GM12878 (cell line): ENCODE measurements around the gene IGF2R. TPM values are rescaled to one million over a fixed set of nuclear protein-coding genes. Genes with fewer than 3 reads are reported as not detected.

Source experiments
- ASH2L ChIP-seq: fragments of 300-600, 200-600 bp; sonication (generic); IDR thresholded peaks from 2 replicates; pipeline ENCODE4 v1.6.1; 2017; ENCODE audit warnings: low read depth, mild to moderate bottlenecking, borderline replicate concordance
- CREB1 ChIP-seq: IDR thresholded peaks from 2 replicates; pipeline ENCODE4 v1.6.1; 2012; ENCODE audit warnings: low read depth, mild to moderate bottlenecking, inconsistent platforms
- ETV6 ChIP-seq, 2 experiments: fragments of 450-650 bp in 1 of 2; IDR thresholded peaks in 1 of 2; conservative IDR thresholded peaks in 1 of 2; 2 replicates each; pipeline ENCODE4 v1.6.1; 2014; ENCODE audit warnings: antibody characterized with exemption in 1 of 2, borderline replicate concordance in 1 of 2, low read depth in 1 of 2, mild to moderate bottlenecking in 1 of 2, moderate library complexity in 1 of 2
- HDAC2 ChIP-seq: fragments of 200-600 bp; sonication (generic); IDR thresholded peaks from 2 replicates; pipeline ENCODE4 v1.6.1; 2017
- HDAC6 ChIP-seq: fragments of 200-600 bp; sonication (generic); IDR thresholded peaks from one replicate; pipeline ENCODE4 v1.8.0; 2017; ENCODE audit warnings: antibody characterized with exemption; ENCODE audit not compliant: unreplicated experiment
- NRF1 ChIP-seq: conservative IDR thresholded peaks from 2 replicates; pipeline ENCODE4 v1.6.1; 2011; ENCODE audit warnings: mild to moderate bottlenecking, low read depth, low read length, improper control_type of control experiment
- PAX5 ChIP-seq: IDR thresholded peaks from 2 replicates; pipeline ENCODE4 v1.6.1; 2011; ENCODE audit warnings: low read depth, low read length, borderline replicate concordance
- POLR2A ChIP-seq: IDR thresholded peaks from 2 replicates; pipeline ENCODE4 v1.6.1; 2011; ENCODE audit warnings: low read depth, mild to moderate bottlenecking, low read length
- PRDM15 ChIP-seq: fragments of 450-650 bp; formaldehyde crosslinking; IDR thresholded peaks from 2 replicates; pipeline ENCODE4 v1.4.0; 2020; ENCODE audit warnings: mild to moderate bottlenecking, moderate library complexity
- SMC3 ChIP-seq: IDR thresholded peaks from 2 replicates; pipeline ENCODE4 v1.6.1; 2011; ENCODE audit warnings: low read length, improper control_type of control experiment, borderline replicate concordance
- TARDBP ChIP-seq: IDR thresholded peaks from 2 replicates; pipeline ENCODE4 v1.6.1; 2016; ENCODE audit warnings: borderline replicate concordance
- polyA plus RNA-seq, 11 experiments: library from polyadenylated mRNA; depleted of rRNA in 4 of 11; unstranded in 6 of 11; stranded (reverse) in 5 of 11; fragments of >200 nt; fragmentation: Nextera tagmentation in 4 of 11; fragmentation: Illumina TruSeq in 1 of 11; extraction: Ambion mirVana in 4 of 11; extraction: Trizol in 1 of 11; gene quantifications; 1 replicate in 1 of 11; 2 replicates in 10 of 11; pipeline versions ENCODE4 v1.2.1 to v1.2.3, GENCODE V29; 2011 to 2016; ENCODE audit warnings: inconsistent platforms in 2 of 11, missing spikeins in 2 of 11, low read depth in 1 of 11
- total RNA-seq, 4 experiments: library from RNA; depleted of rRNA in 3 of 4; stranded (reverse); fragments of >200 nt in 3 of 4; fragmentation: Illumina TruSeq in 1 of 4; extraction: Trizol in 1 of 4; gene quantifications; 2 replicates each; pipeline versions ENCODE4 v1.2.1 to v1.2.3, GENCODE V29; 2013 to 2021
- TF ChIP-seq, protein P1 (sequence below): fragments of 450-650 bp; IDR thresholded peaks from 2 replicates; pipeline ENCODE4 v1.6.1; 2017; ENCODE audit warnings: antibody characterized with exemption, mild to moderate bottlenecking, moderate library complexity
- TF ChIP-seq, protein P2 (sequence below): fragments of 150-350 bp; IDR thresholded peaks from 2 replicates; pipeline ENCODE4 v1.6.1; 2014; ENCODE audit warnings: mild to moderate bottlenecking, low read depth, low read length
- TF ChIP-seq, protein P3 (sequence below): IDR thresholded peaks from 2 replicates; pipeline ENCODE4 v1.6.1; 2012; ENCODE audit warnings: mild to moderate bottlenecking, low read depth, low read length

The IGF2R gene
- total and polyA plus RNA-seq, 10 of the 15 experiments (the other 5 are each of a cell fraction or from before 2014, with no cell fraction given): 1.00 to 40.1 (median 16.8) TPM

DNA sequence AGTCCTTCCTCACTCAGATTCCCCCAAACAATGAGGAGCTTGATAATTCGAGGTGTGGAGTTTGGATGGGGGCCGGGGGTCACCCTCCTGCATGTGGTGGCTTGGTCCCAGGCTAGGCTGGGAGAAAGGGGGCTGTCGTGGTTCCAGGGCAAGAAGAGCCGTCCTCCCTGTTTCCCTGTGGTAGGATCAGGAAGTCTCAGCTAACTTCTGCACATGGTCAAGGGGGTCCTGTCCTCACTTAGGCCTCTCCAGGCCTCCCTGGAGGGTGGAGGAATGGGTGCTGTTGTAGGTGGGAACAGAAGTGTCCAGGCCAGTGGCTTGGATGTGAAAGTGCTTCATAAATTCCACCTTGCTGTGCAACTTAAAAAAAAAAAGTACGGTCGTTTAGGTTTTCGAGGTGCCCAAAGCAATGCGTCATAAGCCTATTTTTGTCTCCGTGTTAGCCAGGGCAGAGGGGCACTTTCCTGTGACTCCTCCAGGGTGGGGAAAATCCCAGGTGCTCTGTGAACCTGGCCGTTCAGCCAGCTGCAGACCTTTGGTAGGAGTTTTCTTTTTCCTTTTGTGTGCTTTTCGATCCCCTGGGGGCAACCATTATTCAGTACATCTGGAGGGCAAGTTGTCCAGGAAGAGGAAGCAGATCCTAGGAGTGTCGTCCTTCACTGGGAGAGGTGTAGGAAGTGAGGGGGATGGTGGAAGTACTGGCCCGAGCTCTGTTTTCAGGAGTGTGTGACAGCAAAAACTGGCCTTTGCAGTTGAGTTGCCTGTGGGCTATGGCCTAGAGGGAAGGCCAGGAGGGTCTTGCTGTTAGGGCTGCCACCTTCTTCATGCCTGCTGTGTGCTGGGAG lies 9.6 kb downstream of the IGF2R start (continued):
- TF ChIP-seq, protein P1, sequence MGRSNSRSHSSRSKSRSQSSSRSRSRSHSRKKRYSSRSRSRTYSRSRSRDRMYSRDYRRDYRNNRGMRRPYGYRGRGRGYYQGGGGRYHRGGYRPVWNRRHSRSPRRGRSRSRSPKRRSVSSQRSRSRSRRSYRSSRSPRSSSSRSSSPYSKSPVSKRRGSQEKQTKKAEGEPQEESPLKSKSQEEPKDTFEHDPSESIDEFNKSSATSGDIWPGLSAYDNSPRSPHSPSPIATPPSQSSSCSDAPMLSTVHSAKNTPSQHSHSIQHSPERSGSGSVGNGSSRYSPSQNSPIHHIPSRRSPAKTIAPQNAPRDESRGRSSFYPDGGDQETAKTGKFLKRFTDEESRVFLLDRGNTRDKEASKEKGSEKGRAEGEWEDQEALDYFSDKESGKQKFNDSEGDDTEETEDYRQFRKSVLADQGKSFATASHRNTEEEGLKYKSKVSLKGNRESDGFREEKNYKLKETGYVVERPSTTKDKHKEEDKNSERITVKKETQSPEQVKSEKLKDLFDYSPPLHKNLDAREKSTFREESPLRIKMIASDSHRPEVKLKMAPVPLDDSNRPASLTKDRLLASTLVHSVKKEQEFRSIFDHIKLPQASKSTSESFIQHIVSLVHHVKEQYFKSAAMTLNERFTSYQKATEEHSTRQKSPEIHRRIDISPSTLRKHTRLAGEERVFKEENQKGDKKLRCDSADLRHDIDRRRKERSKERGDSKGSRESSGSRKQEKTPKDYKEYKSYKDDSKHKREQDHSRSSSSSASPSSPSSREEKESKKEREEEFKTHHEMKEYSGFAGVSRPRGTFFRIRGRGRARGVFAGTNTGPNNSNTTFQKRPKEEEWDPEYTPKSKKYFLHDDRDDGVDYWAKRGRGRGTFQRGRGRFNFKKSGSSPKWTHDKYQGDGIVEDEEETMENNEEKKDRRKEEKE: no peak
- no peak for TF ChIP-seq ASH2L
- no peak for TF ChIP-seq NRF1
- TF ChIP-seq TARDBP: no peak
- no peak for TF ChIP-seq HDAC2
- no peak for TF ChIP-seq HDAC6
- TF ChIP-seq, protein P2, sequence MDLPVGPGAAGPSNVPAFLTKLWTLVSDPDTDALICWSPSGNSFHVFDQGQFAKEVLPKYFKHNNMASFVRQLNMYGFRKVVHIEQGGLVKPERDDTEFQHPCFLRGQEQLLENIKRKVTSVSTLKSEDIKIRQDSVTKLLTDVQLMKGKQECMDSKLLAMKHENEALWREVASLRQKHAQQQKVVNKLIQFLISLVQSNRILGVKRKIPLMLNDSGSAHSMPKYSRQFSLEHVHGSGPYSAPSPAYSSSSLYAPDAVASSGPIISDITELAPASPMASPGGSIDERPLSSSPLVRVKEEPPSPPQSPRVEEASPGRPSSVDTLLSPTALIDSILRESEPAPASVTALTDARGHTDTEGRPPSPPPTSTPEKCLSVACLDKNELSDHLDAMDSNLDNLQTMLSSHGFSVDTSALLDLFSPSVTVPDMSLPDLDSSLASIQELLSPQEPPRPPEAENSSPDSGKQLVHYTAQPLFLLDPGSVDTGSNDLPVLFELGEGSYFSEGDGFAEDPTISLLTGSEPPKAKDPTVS: no peak
- TF ChIP-seq ETV6 (conservative IDR thresholded peaks at IDR 0.05 in 1 of 2, IDR thresholded peaks at IDR 0.05 in 1 of 2; ENCODE audit: borderline replicate concordance in 1 of 2, low read depth in 1 of 2): peak in 1 of 2 experiments; percentile 23; a peak in 1 of 4 replicates
- TF ChIP-seq POLR2A: no peak
- TF ChIP-seq CREB1: peak; percentile 70
- 0 out of 2 replicates have a peak, but pooled peaks have one; percentile 51 for TF ChIP-seq PAX5
- TF ChIP-seq, protein P3, sequence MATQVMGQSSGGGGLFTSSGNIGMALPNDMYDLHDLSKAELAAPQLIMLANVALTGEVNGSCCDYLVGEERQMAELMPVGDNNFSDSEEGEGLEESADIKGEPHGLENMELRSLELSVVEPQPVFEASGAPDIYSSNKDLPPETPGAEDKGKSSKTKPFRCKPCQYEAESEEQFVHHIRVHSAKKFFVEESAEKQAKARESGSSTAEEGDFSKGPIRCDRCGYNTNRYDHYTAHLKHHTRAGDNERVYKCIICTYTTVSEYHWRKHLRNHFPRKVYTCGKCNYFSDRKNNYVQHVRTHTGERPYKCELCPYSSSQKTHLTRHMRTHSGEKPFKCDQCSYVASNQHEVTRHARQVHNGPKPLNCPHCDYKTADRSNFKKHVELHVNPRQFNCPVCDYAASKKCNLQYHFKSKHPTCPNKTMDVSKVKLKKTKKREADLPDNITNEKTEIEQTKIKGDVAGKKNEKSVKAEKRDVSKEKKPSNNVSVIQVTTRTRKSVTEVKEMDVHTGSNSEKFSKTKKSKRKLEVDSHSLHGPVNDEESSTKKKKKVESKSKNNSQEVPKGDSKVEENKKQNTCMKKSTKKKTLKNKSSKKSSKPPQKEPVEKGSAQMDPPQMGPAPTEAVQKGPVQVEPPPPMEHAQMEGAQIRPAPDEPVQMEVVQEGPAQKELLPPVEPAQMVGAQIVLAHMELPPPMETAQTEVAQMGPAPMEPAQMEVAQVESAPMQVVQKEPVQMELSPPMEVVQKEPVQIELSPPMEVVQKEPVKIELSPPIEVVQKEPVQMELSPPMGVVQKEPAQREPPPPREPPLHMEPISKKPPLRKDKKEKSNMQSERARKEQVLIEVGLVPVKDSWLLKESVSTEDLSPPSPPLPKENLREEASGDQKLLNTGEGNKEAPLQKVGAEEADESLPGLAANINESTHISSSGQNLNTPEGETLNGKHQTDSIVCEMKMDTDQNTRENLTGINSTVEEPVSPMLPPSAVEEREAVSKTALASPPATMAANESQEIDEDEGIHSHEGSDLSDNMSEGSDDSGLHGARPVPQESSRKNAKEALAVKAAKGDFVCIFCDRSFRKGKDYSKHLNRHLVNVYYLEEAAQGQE: no peak
- no peak; the same call in 1 of the 2 replicates for TF ChIP-seq SMC3
- no peak for TF ChIP-seq PRDM15 (CRISPR knock-in tag)
